B cell (primary cell): Measurements from ENCODE around the gene PIN1. TPM values are rescaled to one million over a fixed set of nuclear protein-coding genes. Genes with fewer than 3 reads are reported as not detected.

Experiments
- ATAC-seq: fragments of 200-7000 bp; cut with Tn5 transposase; one replicate; pipeline ENCODE4 v1.10.0; 2021; ENCODE audit warnings: low read depth, mild to moderate bottlenecking, moderate number of reproducible peaks, moderate library complexity
- CTCF ChIA-PET: fragments of 350-600 bp; sonication (Branson Sonifier 250); formaldehyde crosslinking; loops from one replicate; lab custom pipeline; 2021; ENCODE audit warnings: antibody characterized with exemption, inconsistent platforms; lab: Charles Lee
- POLR2A ChIA-PET: fragments of 350-600 bp; sonication (Branson Sonifier 250); formaldehyde crosslinking; loops from one replicate; lab custom pipeline; 2021; ENCODE audit warnings: antibody characterized with exemption; lab: Charles Lee
- DNase-seq: peaks from one replicate; pipeline ENCODE4 v3.0.0; 2013
- H2AFZ ChIP-seq: 2 replicates; pipeline ENCODE4 v1.6.1; 2012; ENCODE audit warnings: mild to moderate bottlenecking, low read depth, low read length; ENCODE audit not compliant: insufficient read depth, poor library complexity, severe bottlenecking
- H3K27ac ChIP-seq, 2 donors: 1 replicate in 1 of 2; 2 replicates in 1 of 2; pipeline ENCODE4 v1.5.1; 2012 to 2013; ENCODE audit warnings: low read length in 2 of 2, mild to moderate bottlenecking in 2 of 2, moderate library complexity in 1 of 2
- H3K27me3 ChIP-seq, 4 experiments: fragments of 200-600 bp in 1 of 4; sonication (generic) in 1 of 4; replicated peaks in 1 of 4; 1 replicate in 2 of 4; 2 replicates in 2 of 4; pipeline versions ENCODE4 v1.6.1 to v1.7.0; 2013 to 2016; ENCODE audit warnings: low read length in 3 of 4, mild to moderate bottlenecking in 2 of 4, mixed read lengths in 1 of 4, moderate library complexity in 1 of 4; ENCODE audit not compliant: insufficient read depth in 4 of 4, control insufficient read depth in 3 of 4; ENCODE audit errors: control extremely low read depth in 1 of 4
- H3K36me3 ChIP-seq, 2 experiments: replicated peaks in 1 of 2; 1 replicate in 1 of 2; 2 replicates in 1 of 2; pipeline versions ENCODE4 v1.6.1 to v1.7.1; 2013; ENCODE audit warnings: low read length in 1 of 2; ENCODE audit not compliant: insufficient read depth in 2 of 2, control insufficient read depth in 1 of 2; ENCODE audit errors: control extremely low read depth in 1 of 2, extremely low read depth in 1 of 2
- H3K4me1 ChIP-seq, 2 donors: fragments of 200-600 bp in 1 of 2; sonication (generic) in 1 of 2; 1 replicate in 1 of 2; 2 replicates in 1 of 2; pipeline versions ENCODE4 v1.5.1 to v1.6.1; 2013 to 2017; ENCODE audit warnings: low read length in 2 of 2; ENCODE audit not compliant: control insufficient read depth in 2 of 2, insufficient read depth in 2 of 2
- H3K4me2 ChIP-seq: replicated peaks from 2 replicates; pipeline ENCODE3; 2012; ENCODE audit warnings: mild to moderate bottlenecking, low read depth, low read length; ENCODE audit not compliant: poor library complexity, severe bottlenecking
- H3K4me3 ChIP-seq, 5 experiments: fragments of 200-600 bp in 1 of 5; sonication (generic) in 1 of 5; 1 replicate in 3 of 5; 2 replicates in 2 of 5; pipeline versions ENCODE4 v1.5.1 to v1.7.0; 2011 to 2016; ENCODE audit warnings: low read length in 4 of 5, mild to moderate bottlenecking in 4 of 5, low read depth in 2 of 5, control low read depth in 1 of 5, moderate library complexity in 1 of 5; ENCODE audit not compliant: insufficient read depth in 1 of 5; ENCODE audit errors: control extremely low read depth in 1 of 5, extremely low read depth in 1 of 5
- H3K79me2 ChIP-seq: fragments of 200-600 bp; sonication (generic); one replicate; pipeline ENCODE4 v1.6.0; 2016; ENCODE audit warnings: low read length; ENCODE audit not compliant: control insufficient read depth, insufficient read depth
- H3K9ac ChIP-seq: fragments of 200-600 bp; sonication (generic); 2 replicates; pipeline ENCODE4 v1.6.1; 2017; ENCODE audit warnings: mild to moderate bottlenecking, low read length, moderate library complexity
- H3K9me3 ChIP-seq, 3 donors: one replicate each; pipeline versions ENCODE4 v1.6.1 to v1.7.1; 2013; ENCODE audit warnings: low read length in 2 of 3; ENCODE audit not compliant: control insufficient read depth in 2 of 3, insufficient read depth in 1 of 3; ENCODE audit errors: control extremely low read depth in 1 of 3
- H4K20me1 ChIP-seq: 2 replicates; pipeline ENCODE4 v1.6.0; 2012; ENCODE audit warnings: mild to moderate bottlenecking, low read length; ENCODE audit not compliant: insufficient read depth, control insufficient read depth, poor library complexity, severe bottlenecking
- H3K27ac Mint-ChIP-seq: one replicate; pipeline ENCODE4 v1.8.0; 2021; ENCODE audit warnings: mixed read lengths
- H3K27me3 Mint-ChIP-seq: one replicate; pipeline ENCODE4 v1.8.0; 2021; ENCODE audit warnings: mixed read lengths
- H3K4me1 Mint-ChIP-seq: one replicate; pipeline ENCODE4 v1.8.0; 2021; ENCODE audit warnings: mixed read lengths
- H3K4me3 Mint-ChIP-seq: one replicate; pipeline ENCODE4 v1.8.0; 2021; ENCODE audit warnings: mixed read lengths
- H3K9me3 Mint-ChIP-seq: one replicate; pipeline ENCODE4 v1.8.0; 2022; ENCODE audit warnings: mixed read lengths; ENCODE audit not compliant: insufficient read depth
- EZH2 ChIP-seq: IDR thresholded peaks from 2 replicates; pipeline ENCODE4 v1.6.1; 2012; ENCODE audit warnings: borderline replicate concordance, low read depth, mild to moderate bottlenecking, moderate library complexity, low read length; ENCODE audit not compliant: insufficient read depth, poor library complexity, severe bottlenecking
- WGBS: methylation state at CpG from one replicate; pipeline ENCODE4 v1.1.5; 2013; ENCODE audit warnings: missing lambda C conversion rate; ENCODE audit not compliant: insufficient coverage; 5-methylcytosine and 5-hydroxymethylcytosine counted together
- intact Hi-C: fragments of 100-400 bp; cut with micrococcal nuclease; formaldehyde crosslinking; loops from one replicate; pipeline ENCODE4 v1.10.0; 2022
- polyA plus RNA-seq: library from polyadenylated mRNA; depleted of rRNA; stranded (reverse); fragments of >200 nt; gene quantifications from 2 replicates; pipeline ENCODE4 v1.2.3, GENCODE V29; 2012
- small RNA-seq: library from RNA; depleted of rRNA; stranded (forward); fragments of <200 nt; gene quantifications from one replicate; pipeline ENCODE3, GENCODE V24; 2012; ENCODE audit warnings: low replicate concordance, low read depth; ENCODE audit not compliant: insufficient read length
- total RNA-seq, 2 donors: library from RNA; stranded (reverse); fragments of 120-200 nt in 1 of 2; gene quantifications; 1 replicate in 1 of 2; 2 replicates in 1 of 2; pipeline versions ENCODE4 v1.2.3 to v1.2.4, GENCODE V29; 2013 to 2022
- TF ChIP-seq, protein P1 (sequence below): fragments of 200-600 bp; IDR thresholded peaks from one replicate; pipeline ENCODE4 v1.8.0; 2022; ENCODE audit warnings: antibody characterized with exemption, mild to moderate bottlenecking

PIN1 gene
- total and polyA plus RNA-seq, 2 donors (not counting 1 experiment from before 2014, with no cell fraction given) = 58.9 to 99.0 TPM

DNA sequence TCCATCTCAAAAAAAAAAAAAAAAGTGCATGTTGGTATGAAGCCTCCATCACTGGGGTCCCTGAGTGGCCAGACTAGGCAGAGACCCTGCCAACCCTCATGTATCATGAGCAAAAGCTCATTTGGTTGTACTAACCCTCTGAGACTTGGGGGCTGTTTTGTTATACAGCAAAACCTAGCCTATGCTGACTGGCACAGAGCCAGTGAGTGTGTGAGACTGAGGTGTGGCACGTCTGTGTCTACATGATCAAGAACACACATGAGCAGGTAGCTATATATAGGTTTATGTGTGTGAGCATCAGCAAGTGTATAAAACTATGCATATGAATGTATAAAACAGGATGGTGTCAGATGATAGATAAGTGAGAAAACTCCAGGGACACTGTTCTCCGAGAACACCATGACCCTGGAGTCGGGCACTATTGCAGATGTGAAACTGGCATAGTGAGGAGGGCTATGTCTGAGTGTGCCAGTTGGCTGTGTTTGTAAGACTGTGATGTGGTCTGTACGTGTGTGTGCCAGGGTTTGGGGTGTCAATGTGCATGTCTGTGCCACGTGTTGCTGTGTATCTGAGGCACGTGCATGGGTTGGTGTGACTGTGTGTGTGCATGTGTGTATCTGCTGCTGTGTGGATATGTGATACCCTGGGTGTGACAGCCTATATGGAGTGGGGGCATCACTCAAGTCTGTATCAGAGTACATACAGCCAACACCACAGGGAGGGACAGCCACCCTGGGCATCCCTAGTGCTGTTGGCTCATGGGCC is 56.7 kb downstream of the PIN1 start:
- Histone ChIP-seq H3K27me3 (peaks cover 0 to 5% (median 0%) of the 10 kb centered on the region in 4 experiments), H4K20me1 (no peaks in the 10 kb centered on the region), H3K27ac (no peak overlapping the region), H2AFZ (no peak overlapping the region), H3K79me2 (no peaks in the 10 kb centered on the region), H3K9me3 (no peaks in the 10 kb centered on the region), H3K4me1 (no peaks in the 10 kb centered on the region), H3K36me3 (no peaks in the 10 kb centered on the region), H3K4me2 (no peak overlapping the region), H3K9ac (no peak overlapping the region), H3K4me3 (no peak overlapping the region)
- CTCF ChIA-PET = no interaction called here
- POLR2A ChIA-PET = no interaction called here
- no peak for DNase-seq
- Mint-ChIP-seq H3K4me1 (no peaks in the 10 kb centered on the region), H3K27me3 (peaks cover 38% of the 10 kb centered on the region), H3K9me3 (no peaks in the 10 kb centered on the region), H3K27ac (no peak overlapping the region), H3K4me3 (no peak overlapping the region)
- no peak for ATAC-seq
- WGBS = 67% methylated on average over 6 of the region's 6 CpGs
- intact Hi-C loops = no loop called here
- no peak for TF ChIP-seq EZH2
- TF ChIP-seq, protein P1, sequence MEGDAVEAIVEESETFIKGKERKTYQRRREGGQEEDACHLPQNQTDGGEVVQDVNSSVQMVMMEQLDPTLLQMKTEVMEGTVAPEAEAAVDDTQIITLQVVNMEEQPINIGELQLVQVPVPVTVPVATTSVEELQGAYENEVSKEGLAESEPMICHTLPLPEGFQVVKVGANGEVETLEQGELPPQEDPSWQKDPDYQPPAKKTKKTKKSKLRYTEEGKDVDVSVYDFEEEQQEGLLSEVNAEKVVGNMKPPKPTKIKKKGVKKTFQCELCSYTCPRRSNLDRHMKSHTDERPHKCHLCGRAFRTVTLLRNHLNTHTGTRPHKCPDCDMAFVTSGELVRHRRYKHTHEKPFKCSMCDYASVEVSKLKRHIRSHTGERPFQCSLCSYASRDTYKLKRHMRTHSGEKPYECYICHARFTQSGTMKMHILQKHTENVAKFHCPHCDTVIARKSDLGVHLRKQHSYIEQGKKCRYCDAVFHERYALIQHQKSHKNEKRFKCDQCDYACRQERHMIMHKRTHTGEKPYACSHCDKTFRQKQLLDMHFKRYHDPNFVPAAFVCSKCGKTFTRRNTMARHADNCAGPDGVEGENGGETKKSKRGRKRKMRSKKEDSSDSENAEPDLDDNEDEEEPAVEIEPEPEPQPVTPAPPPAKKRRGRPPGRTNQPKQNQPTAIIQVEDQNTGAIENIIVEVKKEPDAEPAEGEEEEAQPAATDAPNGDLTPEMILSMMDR = no peak

Small RNA genes within 50 kb of the gene (small RNA-seq; reads per million reads assigned to genes)
- gene RF00156 = not detected

Other genes starting within 250 kb of the PIN1 start
- gene ZNF561, start 214.1 kb upstream of the PIN1 start, total RNA-seq = 44.5 and 56.8 TPM in 2 replicates
- 12.8 and 15.7 TPM in 2 replicates for gene ZNF561, start 214.1 kb upstream of the PIN1 start, polyA plus RNA-seq
- 27.9 and 31.8 TPM in 2 replicates for gene ZNF562, start 160.2 kb upstream of the PIN1 start, total RNA-seq
- 3.7 and 4.1 TPM in 2 replicates for gene ZNF562, start 160.2 kb upstream of the PIN1 start, polyA plus RNA-seq
- gene ZNF846, start 66.6 kb upstream of the PIN1 start, total RNA-seq = 18.2 and 24.5 TPM in 2 replicates
- gene ZNF846, start 66.6 kb upstream of the PIN1 start, polyA plus RNA-seq = 7.2 and 8.8 TPM in 2 replicates
- 41.5 and 41.6 TPM in 2 replicates for gene FBXL12, start 16.2 kb upstream of the PIN1 start, total RNA-seq
- 79.4 and 96.5 TPM in 2 replicates for gene FBXL12, start 16.2 kb upstream of the PIN1 start, polyA plus RNA-seq
- 154 and 183 TPM in 2 replicates for gene UBL5, start 7.4 kb upstream of the PIN1 start, total RNA-seq
- gene UBL5, start 7.4 kb upstream of the PIN1 start, polyA plus RNA-seq = 315 and 443 TPM in 2 replicates
- not detected in 2 replicates for gene OLFM2, start 101.2 kb downstream of the PIN1 start, total RNA-seq
- 0.15 TPM in 1 of 2 replicates, not detected in the other for gene OLFM2, start 101.2 kb downstream of the PIN1 start, polyA plus RNA-seq
- gene COL5A3, start 175.2 kb downstream of the PIN1 start, total RNA-seq = not detected in 2 replicates
- 0.01 and 0.04 TPM in 2 replicates for gene COL5A3, start 175.2 kb downstream of the PIN1 start, polyA plus RNA-seq
- gene RDH8, start 178.2 kb downstream of the PIN1 start, total RNA-seq = not detected in 2 replicates
- not detected in 2 replicates for gene RDH8, start 178.2 kb downstream of the PIN1 start, polyA plus RNA-seq